Measurements from ENCODE around the gene MYO1B.

The MYO1B gene

GRCh38 chr2:191365089-191365488 lies 119.9 kb downstream of the MYO1B start:
- Histone ChIP-seq H3K36me3 (ENCODE audit: control insufficient read depth, insufficient read depth, low read length) (peaks cover 4% of the 10 kb centered on the region), H3K9me3 (ENCODE audit: control insufficient read depth, low read length) (no peaks in the 10 kb centered on the region), H3K27me3 (ENCODE audit: control insufficient read depth, insufficient read depth, low read length, poor library complexity, severe bottlenecking) (no peaks in the 10 kb centered on the region), H3K4me1 (ENCODE audit: control insufficient read depth, insufficient read depth, low read length) (no peaks in the 10 kb centered on the region), H3K27ac (ENCODE audit: insufficient read depth, low read depth, low read length, poor library complexity, severe bottlenecking) (no peak overlapping the region), H3K4me3 (ENCODE audit: insufficient read depth, low read depth, low read length) (no peak overlapping the region)
- 91 to 97% methylated on average over 2 of the region's 2 CpGs for WGBS, 2 experiments

GRCh38 chr2:191366199-191366598 lies 121.0 kb downstream of the MYO1B start:
- Histone ChIP-seq H3K9me3 (ENCODE audit: control insufficient read depth, low read length) (no peaks in the 10 kb centered on the region), H3K4me3 (ENCODE audit: insufficient read depth, low read depth, low read length) (no peak overlapping the region), H3K36me3 (ENCODE audit: control insufficient read depth, insufficient read depth, low read length) (peaks cover 7% of the 10 kb centered on the region), H3K27ac (ENCODE audit: insufficient read depth, low read depth, low read length, poor library complexity, severe bottlenecking) (no peak overlapping the region), H3K27me3 (ENCODE audit: control insufficient read depth, insufficient read depth, low read length, poor library complexity, severe bottlenecking) (no peaks in the 10 kb centered on the region), H3K4me1 (ENCODE audit: control insufficient read depth, insufficient read depth, low read length) (no peaks in the 10 kb centered on the region)
- WGBS, 2 experiments: 100% methylated on average over 1 of the region's 1 CpG; no CpG with 5 or more reads in 1 of the 2 experiments

GRCh38 chr2:191369034-191369433 lies 123.8 kb downstream of the MYO1B start:
- no peaks in the 10 kb centered on the region for H3K27me3 ChIP-seq (ENCODE audit: control insufficient read depth, insufficient read depth, low read length, poor library complexity, severe bottlenecking)
- no peaks in the 10 kb centered on the region for H3K9me3 ChIP-seq (ENCODE audit: control insufficient read depth, low read length)
- 95 to 100% methylated on average over 2 to 3 of the region's 3 CpGs for WGBS, 2 experiments
- H3K4me1 ChIP-seq (ENCODE audit: control insufficient read depth, insufficient read depth, low read length): no peaks in the 10 kb centered on the region
- H3K27ac ChIP-seq (ENCODE audit: insufficient read depth, low read depth, low read length, poor library complexity, severe bottlenecking): no peak overlapping the region
- H3K4me3 ChIP-seq (ENCODE audit: insufficient read depth, low read depth, low read length): no peak overlapping the region
- peaks cover 11% of the 10 kb centered on the region for H3K36me3 ChIP-seq (ENCODE audit: control insufficient read depth, insufficient read depth, low read length)

GRCh38 chr2:191374366-191374765 lies 129.2 kb downstream of the MYO1B start:
- H3K27me3 ChIP-seq (ENCODE audit: control insufficient read depth, insufficient read depth, low read length, poor library complexity, severe bottlenecking): no peaks in the 10 kb centered on the region
- no peaks in the 10 kb centered on the region for H3K9me3 ChIP-seq (ENCODE audit: control insufficient read depth, low read length)
- WGBS, 2 experiments: 92 to 95% methylated on average over 4 of the region's 4 CpGs
- H3K4me1 ChIP-seq (ENCODE audit: control insufficient read depth, insufficient read depth, low read length): no peaks in the 10 kb centered on the region
- H3K36me3 ChIP-seq (ENCODE audit: control insufficient read depth, insufficient read depth, low read length): peaks cover 7% of the 10 kb centered on the region
- H3K4me3 ChIP-seq (ENCODE audit: insufficient read depth, low read depth, low read length): no peak overlapping the region
- H3K27ac ChIP-seq (ENCODE audit: insufficient read depth, low read depth, low read length, poor library complexity, severe bottlenecking): no peak overlapping the region

GRCh38 chr2:191374939-191375338 lies 129.7 kb downstream of the MYO1B start:
- Histone ChIP-seq H3K9me3 (ENCODE audit: control insufficient read depth, low read length) (no peaks in the 10 kb centered on the region), H3K27ac (ENCODE audit: insufficient read depth, low read depth, low read length, poor library complexity, severe bottlenecking) (no peak overlapping the region), H3K4me3 (ENCODE audit: insufficient read depth, low read depth, low read length) (no peak overlapping the region), H3K4me1 (ENCODE audit: control insufficient read depth, insufficient read depth, low read length) (no peaks in the 10 kb centered on the region), H3K27me3 (ENCODE audit: control insufficient read depth, insufficient read depth, low read length, poor library complexity, severe bottlenecking) (no peaks in the 10 kb centered on the region), H3K36me3 (ENCODE audit: control insufficient read depth, insufficient read depth, low read length) (peaks cover 7% of the 10 kb centered on the region)
- 92 to 100% methylated on average over 1 of the region's 1 CpG for WGBS, 2 experiments

GRCh38 chr2:191376981-191377629 lies 131.9 kb downstream of the MYO1B start:
- WGBS, 2 experiments: 58 to 61% methylated on average over 2 of the region's 3 CpGs
- Histone ChIP-seq H3K27ac (ENCODE audit: insufficient read depth, low read depth, low read length, poor library complexity, severe bottlenecking) (no peak overlapping the region), H3K4me3 (ENCODE audit: insufficient read depth, low read depth, low read length) (no peak overlapping the region), H3K27me3 (ENCODE audit: control insufficient read depth, insufficient read depth, low read length, poor library complexity, severe bottlenecking) (no peaks in the 10 kb centered on the region), H3K36me3 (ENCODE audit: control insufficient read depth, insufficient read depth, low read length) (peaks cover 3% of the 10 kb centered on the region), H3K4me1 (ENCODE audit: control insufficient read depth, insufficient read depth, low read length) (no peaks in the 10 kb centered on the region), H3K9me3 (ENCODE audit: control insufficient read depth, low read length) (no peaks in the 10 kb centered on the region)

- Histone ChIP-seq H3K27me3 (ENCODE audit: control insufficient read depth, insufficient read depth, low read length, poor library complexity, severe bottlenecking) (no peaks in the 10 kb centered on the region), H3K27ac (ENCODE audit: insufficient read depth, low read depth, low read length, poor library complexity, severe bottlenecking) (no peak overlapping the region), H3K9me3 (ENCODE audit: control insufficient read depth, low read length) (no peaks in the 10 kb centered on the region), H3K36me3 (ENCODE audit: control insufficient read depth, insufficient read depth, low read length) (peaks cover 3% of the 10 kb centered on the region), H3K4me3 (ENCODE audit: insufficient read depth, low read depth, low read length) (no peak overlapping the region), H3K4me1 (ENCODE audit: control insufficient read depth, insufficient read depth, low read length) (no peaks in the 10 kb centered on the region)
These were observed 134.2 kb downstream of the MYO1B start for GRCh38 chr2:191379375-191379774.

GRCh38 chr2:191382801-191383200 lies 137.6 kb downstream of the MYO1B start:
- Histone ChIP-seq H3K27ac (ENCODE audit: insufficient read depth, low read depth, low read length, poor library complexity, severe bottlenecking) (no peak overlapping the region), H3K36me3 (ENCODE audit: control insufficient read depth, insufficient read depth, low read length) (peaks cover 23% of the 10 kb centered on the region), H3K27me3 (ENCODE audit: control insufficient read depth, insufficient read depth, low read length, poor library complexity, severe bottlenecking) (no peaks in the 10 kb centered on the region), H3K9me3 (ENCODE audit: control insufficient read depth, low read length) (no peaks in the 10 kb centered on the region), H3K4me3 (ENCODE audit: insufficient read depth, low read depth, low read length) (no peak overlapping the region), H3K4me1 (ENCODE audit: control insufficient read depth, insufficient read depth, low read length) (no peaks in the 10 kb centered on the region)
- WGBS, 2 experiments: 100% methylated on average over 1 of the region's 1 CpG

GRCh38 chr2:191383486-191383885 lies 138.3 kb downstream of the MYO1B start:
- Histone ChIP-seq H3K4me3 (ENCODE audit: insufficient read depth, low read depth, low read length) (no peak overlapping the region), H3K36me3 (ENCODE audit: control insufficient read depth, insufficient read depth, low read length) (peaks cover 23% of the 10 kb centered on the region), H3K9me3 (ENCODE audit: control insufficient read depth, low read length) (no peaks in the 10 kb centered on the region), H3K27ac (ENCODE audit: insufficient read depth, low read depth, low read length, poor library complexity, severe bottlenecking) (no peak overlapping the region), H3K4me1 (ENCODE audit: control insufficient read depth, insufficient read depth, low read length) (no peaks in the 10 kb centered on the region), H3K27me3 (ENCODE audit: control insufficient read depth, insufficient read depth, low read length, poor library complexity, severe bottlenecking) (no peaks in the 10 kb centered on the region)
- no CpG with 5 or more reads among the region's 1 CpG for WGBS, 2 experiments

- H3K4me3 ChIP-seq (ENCODE audit: insufficient read depth, low read depth, low read length): no peak overlapping the region
- no peaks in the 10 kb centered on the region for H3K27me3 ChIP-seq (ENCODE audit: control insufficient read depth, insufficient read depth, low read length, poor library complexity, severe bottlenecking)
- H3K36me3 ChIP-seq (ENCODE audit: control insufficient read depth, insufficient read depth, low read length): peaks cover 23% of the 10 kb centered on the region
- no peaks in the 10 kb centered on the region for H3K9me3 ChIP-seq (ENCODE audit: control insufficient read depth, low read length)
- H3K4me1 ChIP-seq (ENCODE audit: control insufficient read depth, insufficient read depth, low read length): no peaks in the 10 kb centered on the region
- 94 to 97% methylated on average over 2 of the region's 2 CpGs for WGBS, 2 experiments
- H3K27ac ChIP-seq (ENCODE audit: insufficient read depth, low read depth, low read length, poor library complexity, severe bottlenecking): no peak overlapping the region
These were observed 139.6 kb downstream of the MYO1B start for GRCh38 chr2:191384829-191385228.

Measured in ectodermal cell (in vitro differentiated cells).